ENCODE data around the gene KIRREL3. TPM values are rescaled to one million over a fixed set of nuclear protein-coding genes. Genes with fewer than 3 reads are reported as not detected.

KIRREL3 gene
- total and polyA plus RNA-seq, 10 donors: 0.50 to 5.4 (median 2.0) TPM

GRCh38 chr11:126853732-126854131 is 146.8 kb downstream of the KIRREL3 start:
- TF ChIP-seq POLR2A (IDR thresholded peaks at IDR 0.05): no peak
- TF ChIP-seq POLR2AphosphoS5 (IDR thresholded peaks at IDR 0.05): no peak
- TF ChIP-seq, protein P1, sequence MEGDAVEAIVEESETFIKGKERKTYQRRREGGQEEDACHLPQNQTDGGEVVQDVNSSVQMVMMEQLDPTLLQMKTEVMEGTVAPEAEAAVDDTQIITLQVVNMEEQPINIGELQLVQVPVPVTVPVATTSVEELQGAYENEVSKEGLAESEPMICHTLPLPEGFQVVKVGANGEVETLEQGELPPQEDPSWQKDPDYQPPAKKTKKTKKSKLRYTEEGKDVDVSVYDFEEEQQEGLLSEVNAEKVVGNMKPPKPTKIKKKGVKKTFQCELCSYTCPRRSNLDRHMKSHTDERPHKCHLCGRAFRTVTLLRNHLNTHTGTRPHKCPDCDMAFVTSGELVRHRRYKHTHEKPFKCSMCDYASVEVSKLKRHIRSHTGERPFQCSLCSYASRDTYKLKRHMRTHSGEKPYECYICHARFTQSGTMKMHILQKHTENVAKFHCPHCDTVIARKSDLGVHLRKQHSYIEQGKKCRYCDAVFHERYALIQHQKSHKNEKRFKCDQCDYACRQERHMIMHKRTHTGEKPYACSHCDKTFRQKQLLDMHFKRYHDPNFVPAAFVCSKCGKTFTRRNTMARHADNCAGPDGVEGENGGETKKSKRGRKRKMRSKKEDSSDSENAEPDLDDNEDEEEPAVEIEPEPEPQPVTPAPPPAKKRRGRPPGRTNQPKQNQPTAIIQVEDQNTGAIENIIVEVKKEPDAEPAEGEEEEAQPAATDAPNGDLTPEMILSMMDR (IDR thresholded peaks at IDR 0.05 in 8 of 11, conservative IDR thresholded peaks at IDR 0.05 in 3 of 11): no peak
- Histone ChIP-seq H3K27ac (no peak overlapping the region), H3K9me3 (no peaks in the 10 kb centered on the region), H3K4me3 (no peak overlapping the region), H3K27me3 (replicated peaks in 1 of 7) (no peaks in the 10 kb centered on the region), H3K36me3 (no peaks in the 10 kb centered on the region), H3K4me1 (no peaks in the 10 kb centered on the region)
- WGBS, 5 donors: 60 to 79% (median 72%) methylated on average over 2 of the region's 2 CpGs
- intact Hi-C loops (cut with DNase I; ENCODE audit: low total_unique reads): no loop called here
- no peak for DNase-seq

DNA sequence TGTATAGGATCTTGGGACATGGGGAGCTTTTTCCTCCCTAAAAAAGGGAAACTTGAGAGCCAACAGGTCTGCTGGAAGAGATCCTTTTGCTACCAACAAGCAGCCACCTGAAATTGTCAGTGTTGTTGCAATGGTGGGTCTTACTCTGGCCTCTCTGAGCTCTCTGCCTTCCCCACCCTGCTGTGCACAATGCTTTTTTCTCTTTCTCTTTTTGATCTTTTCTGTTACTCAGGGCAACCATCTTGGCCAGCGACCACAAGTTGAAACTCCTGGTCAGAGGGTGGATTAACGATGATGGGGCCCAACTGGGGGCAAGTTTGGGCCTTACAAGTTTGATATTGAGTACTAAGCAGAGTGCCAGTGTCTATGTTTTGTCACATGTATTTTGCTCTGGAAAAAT is 155.8 kb downstream of the KIRREL3 start:
- Histone ChIP-seq H3K4me1 (peaks cover 0 to 4% (median 0%) of the 10 kb centered on the region in 6 donors), H3K9me3 (no peaks in the 10 kb centered on the region), H3K4me3 (no peak overlapping the region), H3K36me3 (no peaks in the 10 kb centered on the region), H3K27me3 (replicated peaks in 1 of 7) (no peaks in the 10 kb centered on the region), H3K27ac (no peak overlapping the region)
- DNase-seq: no peak
- intact Hi-C loops (cut with DNase I; ENCODE audit: low total_unique reads): no loop called here
- WGBS, 5 donors: 82 to 87% (median 86%) methylated on average over 2 of the region's 2 CpGs
- TF ChIP-seq POLR2AphosphoS5 (IDR thresholded peaks at IDR 0.05) (no peak), POLR2A (IDR thresholded peaks at IDR 0.05) (no peak)
- TF ChIP-seq, protein P1 (IDR thresholded peaks at IDR 0.05 in 8 of 11, conservative IDR thresholded peaks at IDR 0.05 in 3 of 11): no peak

GRCh38 chr11:126843096-126843495 is 157.5 kb downstream of the KIRREL3 start:
- TF ChIP-seq, protein P1 (IDR thresholded peaks at IDR 0.05 in 8 of 11, conservative IDR thresholded peaks at IDR 0.05 in 3 of 11): no peak
- TF ChIP-seq POLR2AphosphoS5 (IDR thresholded peaks at IDR 0.05) (no peak), POLR2A (IDR thresholded peaks at IDR 0.05) (no peak)
- WGBS, 5 donors: 74 to 79% (median 77%) methylated on average over 5 of the region's 5 CpGs
- Histone ChIP-seq H3K27me3 (replicated peaks in 1 of 7) (no peaks in the 10 kb centered on the region), H3K27ac (no peak overlapping the region), H3K36me3 (no peaks in the 10 kb centered on the region), H3K4me3 (no peak overlapping the region), H3K9me3 (no peaks in the 10 kb centered on the region), H3K4me1 (peaks cover 0 to 7% (median 0%) of the 10 kb centered on the region in 6 donors)
- intact Hi-C loops (cut with DNase I; ENCODE audit: low total_unique reads): no loop called here
- DNase-seq: no peak

DNA sequence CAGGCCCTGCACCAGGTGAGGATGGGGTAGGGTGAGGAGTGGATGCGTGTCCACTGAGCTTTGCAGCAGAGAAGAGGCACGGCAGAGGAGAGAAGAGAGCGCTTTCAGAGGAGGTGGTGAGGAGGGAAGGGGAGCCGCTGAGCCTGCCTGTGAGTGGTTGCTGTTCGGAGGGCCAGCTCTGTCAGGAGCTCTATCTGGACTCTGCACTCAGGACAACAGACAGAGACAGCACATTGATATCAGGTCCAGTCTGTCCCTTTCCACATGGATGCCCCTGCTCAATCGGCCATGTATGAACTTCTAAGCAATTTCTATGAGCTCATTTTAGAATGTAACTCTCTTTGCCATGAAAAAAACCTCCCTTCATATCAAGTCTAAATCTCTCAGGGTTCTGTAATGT is 158.6 kb downstream of the KIRREL3 start:
- DNase-seq: no peak
- Histone ChIP-seq H3K4me1 (peaks cover 0 to 7% (median 0%) of the 10 kb centered on the region in 6 donors), H3K4me3 (no peak overlapping the region), H3K9me3 (no peaks in the 10 kb centered on the region), H3K27me3 (replicated peaks in 1 of 7) (no peaks in the 10 kb centered on the region), H3K27ac (no peak overlapping the region), H3K36me3 (no peaks in the 10 kb centered on the region)
- WGBS, 5 donors: 78 to 88% (median 80%) methylated on average over 6 of the region's 6 CpGs
- intact Hi-C loops (cut with DNase I; ENCODE audit: low total_unique reads): no loop called here
- TF ChIP-seq, protein P1 (IDR thresholded peaks at IDR 0.05 in 8 of 11, conservative IDR thresholded peaks at IDR 0.05 in 3 of 11): no peak
- TF ChIP-seq POLR2AphosphoS5 (IDR thresholded peaks at IDR 0.05): no peak
- TF ChIP-seq POLR2A (IDR thresholded peaks at IDR 0.05): no peak
